ENCODE measurements around the gene RPL41. TPM values are rescaled to one million over a fixed set of nuclear protein-coding genes. Genes with fewer than 3 reads are reported as not detected.

Gene RPL41
- total and polyA plus RNA-seq, 9 of the 15 experiments (the other 6 are each of a cell fraction or from before 2014, with no cell fraction given): 3,403 to 11,276 (median 5,604) TPM

DNA sequence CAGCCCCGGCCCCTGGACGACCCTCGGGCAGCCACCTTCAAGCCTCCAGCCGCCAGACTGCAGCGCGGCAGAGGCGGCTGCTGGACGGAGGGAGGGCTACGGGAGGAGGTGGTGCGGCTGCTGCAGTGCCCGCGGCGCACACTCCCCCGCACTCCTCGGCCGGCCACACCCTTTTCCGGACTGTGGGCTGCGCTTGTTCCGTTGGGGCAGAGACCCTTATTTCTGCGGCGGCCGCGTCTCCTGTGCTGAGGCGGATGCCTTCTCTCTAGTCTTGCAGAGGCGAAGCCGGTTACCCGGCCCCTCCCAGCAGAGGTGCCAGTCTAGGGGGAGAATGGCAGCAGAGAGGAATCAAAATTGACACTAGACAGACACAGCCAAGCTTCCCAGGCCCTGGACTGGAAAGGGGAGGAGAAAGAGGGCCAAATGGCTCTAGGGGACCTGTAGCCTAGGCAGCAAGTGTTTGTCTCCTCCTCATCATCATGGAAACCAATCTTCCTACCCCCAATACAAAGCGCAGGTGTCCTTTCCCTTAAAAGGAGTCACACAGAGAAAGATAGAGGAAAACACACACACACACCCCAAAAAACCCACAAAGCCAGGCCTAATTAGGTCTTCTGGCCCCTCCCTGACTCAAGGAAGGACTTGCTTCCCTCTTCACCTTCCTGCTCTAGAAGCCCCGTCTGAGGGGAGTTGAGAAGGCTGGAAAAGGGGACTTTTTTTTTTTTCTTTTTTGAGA is 12.9 kb downstream of the RPL41 start (continued):
- TF ChIP-seq E2F1 (CRISPR knock-in tag; IDR thresholded peaks at IDR 0.05) (no peak), NFE2L1 (tag; IDR thresholded peaks at IDR 0.05; ENCODE audit: borderline replicate concordance, low read depth) (no peak)

GRCh38 chr12:56129942-56130495 is 13.6 kb downstream of the RPL41 start:
- BruUV-seq (replicated peaks): no TSS peak
- Histone ChIP-seq H3K9me3 (replicated peaks; ENCODE audit: control insufficient read depth, insufficient read depth, low read depth, low read length) (no peaks in the 10 kb centered on the region), H3K4me2 (ENCODE audit: insufficient read depth, low read length) (peak overlapping the region; percentile 98), H4K20me1 (replicated peaks; ENCODE audit: control insufficient read depth, insufficient read depth, low read length) (peaks cover 5% of the 10 kb centered on the region), H3K27me3 (ENCODE audit: control insufficient read depth in 2 of 2, insufficient read depth in 2 of 2, low read length in 2 of 2) (no peaks in the 10 kb centered on the region), H3K9ac (ENCODE audit: insufficient read depth in 1 of 2, low read depth in 2 of 2, low read length in 2 of 2) (peak overlapping the region; percentile 78 to 96; a peak in 3 of 4 replicates), H3K9me1 (ENCODE audit: control insufficient read depth, insufficient read depth, low read length) (peaks cover 6% of the 10 kb centered on the region), H3K4me3 (peak overlapping the region; percentile 92), H2AFZ (ENCODE audit: low read depth, low read length) (no peak overlapping the region), H3K4me1 (replicated peaks in 1 of 2; ENCODE audit: control insufficient read depth in 2 of 2, insufficient read depth in 2 of 2, low read length in 2 of 2) (peaks cover 27 to 31% of the 10 kb centered on the region in 2 experiments; a peak in 4 of 5 replicates), H3K27ac (ENCODE audit: extremely low read depth, low read depth, low read length) (peak overlapping the region; percentile 93), H3K79me2 (ENCODE audit: control insufficient read depth, insufficient read depth, low read length) (peaks cover 60% of the 10 kb centered on the region), H3K36me3 (ENCODE audit: control insufficient read depth, insufficient read depth, low read length) (peaks cover 55% of the 10 kb centered on the region)
- TF ChIP-seq KDM5B (IDR thresholded peaks at IDR 0.05; ENCODE audit: insufficient replicate concordance, low read depth, low read length) (peak; percentile 44), STAG1 (CRISPR knock-in tag; IDR thresholded peaks at IDR 0.05; ENCODE audit: borderline replicate concordance) (0 out of 2 replicates have a peak, but pooled peaks have one; percentile 27), ARNT (IDR thresholded peaks at IDR 0.05) (no peak)
- in situ Hi-C loops (cut with MboI): loop anchor here (5.0 to 10.0 kb wide), 2 partner anchors 57 to 335 kb away; partner anchors contain the start of genes SMARCC2 and SPRYD4
- ChIA-PET CTCF (ENCODE audit: low intra/inter-chr PET ratio) (no interaction called here), POLR2A (interaction anchor here (0.7 to 5.6 kb wide), 6 partner anchors 12 to 1745 kb away, joined by 3 to 85 read pairs (median 6); partner anchors contain the start of genes MYL6, PA2G4, RPL41 and SMARCC2)
- 59% methylated on average over 13 of the region's 22 CpGs for WGBS (ENCODE audit: insufficient coverage, low coverage, missing lambda C conversion rate)
- no peak for DNase-seq (ENCODE audit: extremely low read depth in 1 of 4, low spot score in 3 of 4)
- no peak for ATAC-seq
- FAIRE-seq: no peak
- intact Hi-C loops (cut with micrococcal nuclease): no loop called here

Data from K562 (cell line).